Measurements from ENCODE around the gene CWC22.

DNA sequence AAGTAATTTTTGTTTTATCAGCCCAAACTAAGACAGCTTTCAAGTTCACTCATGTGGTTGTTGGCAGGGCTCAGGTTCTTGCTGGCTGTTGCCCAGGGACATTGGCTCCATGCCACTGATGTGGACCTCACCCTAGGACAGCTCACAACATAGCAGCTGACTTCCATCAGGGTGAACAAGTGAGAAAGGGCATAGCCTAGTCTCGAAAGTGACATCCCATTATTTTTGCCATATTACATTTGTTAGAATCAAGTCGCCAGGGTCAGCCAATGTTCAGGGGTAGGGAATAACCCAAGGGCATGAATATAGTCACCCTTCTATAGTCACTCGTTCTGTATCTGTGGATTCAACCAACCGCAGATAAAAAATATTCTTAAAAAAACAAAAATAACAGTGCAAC lies 10.7 kb upstream of the CWC22 start:
- TF ChIP-seq, protein P1, sequence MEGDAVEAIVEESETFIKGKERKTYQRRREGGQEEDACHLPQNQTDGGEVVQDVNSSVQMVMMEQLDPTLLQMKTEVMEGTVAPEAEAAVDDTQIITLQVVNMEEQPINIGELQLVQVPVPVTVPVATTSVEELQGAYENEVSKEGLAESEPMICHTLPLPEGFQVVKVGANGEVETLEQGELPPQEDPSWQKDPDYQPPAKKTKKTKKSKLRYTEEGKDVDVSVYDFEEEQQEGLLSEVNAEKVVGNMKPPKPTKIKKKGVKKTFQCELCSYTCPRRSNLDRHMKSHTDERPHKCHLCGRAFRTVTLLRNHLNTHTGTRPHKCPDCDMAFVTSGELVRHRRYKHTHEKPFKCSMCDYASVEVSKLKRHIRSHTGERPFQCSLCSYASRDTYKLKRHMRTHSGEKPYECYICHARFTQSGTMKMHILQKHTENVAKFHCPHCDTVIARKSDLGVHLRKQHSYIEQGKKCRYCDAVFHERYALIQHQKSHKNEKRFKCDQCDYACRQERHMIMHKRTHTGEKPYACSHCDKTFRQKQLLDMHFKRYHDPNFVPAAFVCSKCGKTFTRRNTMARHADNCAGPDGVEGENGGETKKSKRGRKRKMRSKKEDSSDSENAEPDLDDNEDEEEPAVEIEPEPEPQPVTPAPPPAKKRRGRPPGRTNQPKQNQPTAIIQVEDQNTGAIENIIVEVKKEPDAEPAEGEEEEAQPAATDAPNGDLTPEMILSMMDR (IDR thresholded peaks at IDR 0.05; ENCODE audit: low read length), result no peak
- TF ChIP-seq EZH2 (optimal IDR thresholded peaks at IDR 0.05; ENCODE audit: low read depth, low read length), result no peak

Data from MM.1S (cell line).